Tibial nerve (tissue), 4 donors: ENCODE data around the gene OSBPL10. TPM values are rescaled to one million over a fixed set of nuclear protein-coding genes. Genes with fewer than 3 reads are reported as not detected.

ENCODE experiments used
- DNase-seq, 2 donors: peaks; one replicate each; pipeline ENCODE4 v3.0.0-alpha.2; 2019; ENCODE audit warnings: low spot score in 2 of 2
- H3K27ac ChIP-seq, 4 donors: fragments of 200-600 bp; sonication (generic) in 3 of 4; one replicate each; pipeline ENCODE4 v1.5.1; 2017 to 2019; ENCODE audit warnings: mild to moderate bottlenecking in 1 of 4
- H3K27me3 ChIP-seq, 2 donors: fragments of 200-600 bp; sonication (generic) in 1 of 2; one replicate each; pipeline versions ENCODE4 v1.5.1 to v1.6.0; 2017 to 2019
- H3K36me3 ChIP-seq, 3 donors: fragments of 200-600 bp; sonication (generic); one replicate each; pipeline ENCODE4 v1.5.1; 2018 to 2019
- H3K4me1 ChIP-seq, 4 donors: fragments of 200-600 bp; sonication (generic) in 3 of 4; one replicate each; pipeline ENCODE4 v1.5.1; 2017 to 2019
- H3K4me3 ChIP-seq, 4 donors: fragments of 200-600 bp; sonication (generic) in 3 of 4; one replicate each; pipeline ENCODE4 v1.5.1; 2017 to 2019; ENCODE audit warnings: mild to moderate bottlenecking in 1 of 4, moderate library complexity in 1 of 4
- H3K9me3 ChIP-seq, 4 donors: fragments of 200-600 bp; sonication (generic) in 3 of 4; one replicate each; pipeline ENCODE4 v1.5.1; 2017 to 2019
- EP300 ChIP-seq, 2 donors: sonication (generic); formaldehyde crosslinking; IDR thresholded peaks; one replicate each; pipeline ENCODE4 v1.6.1; 2017; ENCODE audit warnings: antibody characterized with exemption in 2 of 2, mild to moderate bottlenecking in 1 of 2
- POLR2A ChIP-seq, 2 donors: fragments of 450-650 bp; IDR thresholded peaks; one replicate each; pipeline ENCODE4 v1.6.1; 2017; ENCODE audit warnings: antibody characterized with exemption in 2 of 2, mild to moderate bottlenecking in 2 of 2, moderate library complexity in 2 of 2
- WGBS, 2 donors: methylation state at CpG; one replicate each; pipeline ENCODE4 v1.1.5; 2018; 5-methylcytosine and 5-hydroxymethylcytosine counted together
- total RNA-seq, 4 donors: library from RNA; depleted of rRNA; stranded (reverse); fragments of >200 nt; gene quantifications; one replicate each; pipeline ENCODE4 v1.1.0, GENCODE V29; 2016
- TF ChIP-seq, protein P1 (sequence below), 5 experiments: fragments of 200-600 bp in 3 of 5; fragments of 450-650 bp in 2 of 5; sonication (generic) in 3 of 5; IDR thresholded peaks; one replicate each; pipeline ENCODE4 v1.5.1; 2016 to 2019; ENCODE audit warnings: antibody characterized with exemption in 5 of 5, mild to moderate bottlenecking in 3 of 5, moderate library complexity in 2 of 5

OSBPL10 gene
- total RNA-seq, 4 donors from 2014 or later = 45.0 to 79.2 (median 60.4) TPM

DNA sequence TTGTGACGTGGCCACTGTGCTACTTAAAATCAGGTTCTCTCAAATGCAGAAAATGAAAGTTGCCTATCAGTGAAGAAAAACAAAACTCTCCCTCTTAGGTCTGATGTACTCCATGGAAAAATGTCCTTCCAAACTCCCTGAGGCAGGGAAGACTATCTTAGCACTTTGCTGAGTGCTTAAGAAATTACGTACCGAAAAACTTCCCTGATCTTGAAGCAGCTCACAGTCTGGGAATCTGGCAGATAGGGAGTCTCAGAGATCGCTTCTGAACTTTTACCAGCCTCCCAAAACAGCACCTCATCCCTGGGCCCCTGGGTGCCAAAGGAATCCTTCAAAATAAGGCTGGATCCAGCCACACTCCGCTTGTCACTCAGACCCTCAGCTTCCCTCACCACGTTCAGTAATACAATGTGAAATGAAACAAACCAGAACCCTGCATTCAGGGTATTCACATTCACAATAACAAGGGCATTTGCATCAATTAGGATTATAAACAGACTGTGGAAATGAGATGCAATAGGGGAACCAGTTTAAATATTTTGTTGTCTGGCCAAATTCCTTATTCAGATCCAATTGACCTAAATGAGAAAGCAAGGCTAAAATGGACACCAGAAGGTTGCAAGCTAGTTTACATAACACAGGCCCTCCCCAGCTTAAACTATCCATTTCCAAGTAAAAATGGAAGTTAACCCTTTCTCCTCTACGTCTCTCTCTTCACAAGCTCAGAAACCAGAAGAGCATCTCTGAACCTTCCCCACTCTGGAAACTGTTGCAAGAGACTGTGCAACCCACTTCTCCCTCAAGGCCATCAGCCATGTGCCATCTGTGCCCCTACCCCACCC lies 20.9 kb downstream of the OSBPL10 start:
- no peak for DNase-seq
- H3K36me3 ChIP-seq = no peaks in the 10 kb centered on the region
- H3K9me3 ChIP-seq = peaks cover 0 to 10% (median 2%) of the 10 kb centered on the region in 4 donors

DNA sequence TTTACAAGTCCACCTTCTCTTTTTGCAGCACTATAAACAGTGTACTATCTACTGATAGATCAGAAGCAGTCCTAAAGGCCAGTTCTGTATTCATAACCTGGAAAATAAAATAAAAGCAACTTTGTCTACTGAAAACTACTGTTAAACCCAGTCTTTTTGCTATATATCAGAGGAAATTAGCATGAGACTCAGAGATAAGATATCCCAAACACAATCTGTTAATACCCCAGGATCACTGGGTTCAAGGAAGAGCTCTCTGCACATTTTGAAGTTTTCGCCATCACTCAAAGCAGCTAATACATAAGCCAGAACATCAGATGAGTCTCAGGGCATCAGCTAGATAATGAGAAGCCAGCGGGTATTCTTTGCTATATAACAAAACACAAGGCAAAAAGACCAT lies 21.8 kb downstream of the OSBPL10 start:
- Histone ChIP-seq H3K27ac (peak overlapping the region in 3 of 4 donors; percentile 58 to 86 (median 82)), H3K36me3 (no peaks in the 10 kb centered on the region), H3K9me3 (peaks cover 0 to 12% (median 2%) of the 10 kb centered on the region in 4 donors), H3K27me3 (no peaks in the 10 kb centered on the region), H3K4me3 (peak overlapping the region in 1 of 4 donors; percentile 38), H3K4me1 (peaks cover 0 to 42% (median 33%) of the 10 kb centered on the region in 4 donors)
- no peak for TF ChIP-seq EP300 (IDR thresholded peaks at IDR 0.05)
- TF ChIP-seq, protein P1, sequence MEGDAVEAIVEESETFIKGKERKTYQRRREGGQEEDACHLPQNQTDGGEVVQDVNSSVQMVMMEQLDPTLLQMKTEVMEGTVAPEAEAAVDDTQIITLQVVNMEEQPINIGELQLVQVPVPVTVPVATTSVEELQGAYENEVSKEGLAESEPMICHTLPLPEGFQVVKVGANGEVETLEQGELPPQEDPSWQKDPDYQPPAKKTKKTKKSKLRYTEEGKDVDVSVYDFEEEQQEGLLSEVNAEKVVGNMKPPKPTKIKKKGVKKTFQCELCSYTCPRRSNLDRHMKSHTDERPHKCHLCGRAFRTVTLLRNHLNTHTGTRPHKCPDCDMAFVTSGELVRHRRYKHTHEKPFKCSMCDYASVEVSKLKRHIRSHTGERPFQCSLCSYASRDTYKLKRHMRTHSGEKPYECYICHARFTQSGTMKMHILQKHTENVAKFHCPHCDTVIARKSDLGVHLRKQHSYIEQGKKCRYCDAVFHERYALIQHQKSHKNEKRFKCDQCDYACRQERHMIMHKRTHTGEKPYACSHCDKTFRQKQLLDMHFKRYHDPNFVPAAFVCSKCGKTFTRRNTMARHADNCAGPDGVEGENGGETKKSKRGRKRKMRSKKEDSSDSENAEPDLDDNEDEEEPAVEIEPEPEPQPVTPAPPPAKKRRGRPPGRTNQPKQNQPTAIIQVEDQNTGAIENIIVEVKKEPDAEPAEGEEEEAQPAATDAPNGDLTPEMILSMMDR (IDR thresholded peaks at IDR 0.05) = no peak
- TF ChIP-seq POLR2A (IDR thresholded peaks at IDR 0.05) = no peak
- DNase-seq = no peak
- WGBS, 2 donors = 49 to 83% methylated on average over 2 of the region's 2 CpGs

More for the DNA sequence above, 20.9 kb downstream of the OSBPL10 start:
- peak overlapping the region; percentile 8 to 38 (median 16) for H3K4me3 ChIP-seq
- TF ChIP-seq, protein P1 (IDR thresholded peaks at IDR 0.05) = no peak
- TF ChIP-seq POLR2A (IDR thresholded peaks at IDR 0.05) = no peak
- no peak for TF ChIP-seq EP300 (IDR thresholded peaks at IDR 0.05)
- H3K27me3 ChIP-seq = no peaks in the 10 kb centered on the region
- peak overlapping the region in 3 of 4 donors; percentile 58 to 86 (median 82) for H3K27ac ChIP-seq
- WGBS, 2 donors = 16 to 24% methylated on average over 7 of the region's 7 CpGs
- peaks cover 0 to 42% (median 33%) of the 10 kb centered on the region in 4 donors for H3K4me1 ChIP-seq

DNA sequence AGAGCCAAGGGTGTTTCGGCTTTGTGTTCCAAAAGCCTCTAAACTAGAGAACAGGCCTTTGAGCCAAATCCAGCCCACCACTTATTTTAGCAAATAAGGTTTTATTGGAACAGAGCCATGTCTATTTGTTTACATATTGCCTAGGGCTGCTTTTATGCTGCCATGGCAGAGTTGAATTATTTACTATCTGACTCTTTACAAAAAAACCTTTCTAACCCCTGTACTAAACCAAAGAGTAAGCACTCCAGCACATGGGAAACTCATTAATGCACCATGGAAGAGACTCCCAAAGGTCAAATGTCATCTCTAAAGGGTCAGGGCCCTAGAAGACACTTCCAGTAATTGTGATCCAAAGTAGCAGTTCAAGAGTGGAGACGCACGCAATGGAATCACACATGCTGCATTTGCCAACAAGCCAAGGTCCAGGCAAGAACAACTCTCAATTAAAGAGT lies 22.3 kb downstream of the OSBPL10 start:
- DNase-seq = no peak
- peak in 1 of 2 donors; percentile 62 for TF ChIP-seq EP300 (IDR thresholded peaks at IDR 0.05)
- no peak for TF ChIP-seq POLR2A (IDR thresholded peaks at IDR 0.05)
- 10 to 25% methylated on average over 3 of the region's 3 CpGs for WGBS, 2 donors
- peaks cover 0 to 42% (median 33%) of the 10 kb centered on the region in 4 donors for H3K4me1 ChIP-seq
- H3K4me3 ChIP-seq = no peak overlapping the region
- peak overlapping the region in 3 of 4 donors; percentile 58 to 86 (median 82) for H3K27ac ChIP-seq
- no peaks in the 10 kb centered on the region for H3K27me3 ChIP-seq
- H3K36me3 ChIP-seq = no peaks in the 10 kb centered on the region
- peaks cover 0 to 12% (median 2%) of the 10 kb centered on the region in 4 donors for H3K9me3 ChIP-seq

DNA sequence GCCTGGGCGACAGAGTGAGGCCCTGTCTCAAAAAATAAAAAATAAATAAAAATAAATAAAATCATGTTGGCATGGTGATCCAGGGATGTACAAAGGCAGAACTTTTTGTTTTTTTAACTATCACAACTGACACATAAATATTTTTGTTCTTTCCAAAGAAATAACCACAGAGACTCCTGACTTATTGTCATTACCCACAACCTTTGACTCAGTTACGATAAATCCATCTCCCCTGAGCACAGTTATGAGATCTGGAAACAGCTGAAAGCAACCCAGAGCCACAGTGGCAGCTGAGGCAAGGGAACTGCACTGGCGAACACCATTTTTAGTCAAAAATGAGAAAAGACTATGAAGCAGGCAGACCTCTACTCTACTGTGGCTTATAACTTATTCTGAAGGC lies 24.0 kb downstream of the OSBPL10 start:
- Histone ChIP-seq H3K4me1 (peaks cover 0 to 42% (median 31%) of the 10 kb centered on the region in 4 donors), H3K9me3 (peaks cover 0 to 12% (median 2%) of the 10 kb centered on the region in 4 donors), H3K27ac (peak overlapping the region in 2 of 4 donors; percentile 18 to 65), H3K36me3 (no peaks in the 10 kb centered on the region), H3K4me3 (no peak overlapping the region), H3K27me3 (no peaks in the 10 kb centered on the region)
- WGBS, 2 donors = 72 to 75% methylated on average over 3 of the region's 3 CpGs
- DNase-seq = no peak
- TF ChIP-seq EP300 (IDR thresholded peaks at IDR 0.05) = peak; percentile 44 to 71
- TF ChIP-seq, protein P1 (IDR thresholded peaks at IDR 0.05) = no peak

DNA sequence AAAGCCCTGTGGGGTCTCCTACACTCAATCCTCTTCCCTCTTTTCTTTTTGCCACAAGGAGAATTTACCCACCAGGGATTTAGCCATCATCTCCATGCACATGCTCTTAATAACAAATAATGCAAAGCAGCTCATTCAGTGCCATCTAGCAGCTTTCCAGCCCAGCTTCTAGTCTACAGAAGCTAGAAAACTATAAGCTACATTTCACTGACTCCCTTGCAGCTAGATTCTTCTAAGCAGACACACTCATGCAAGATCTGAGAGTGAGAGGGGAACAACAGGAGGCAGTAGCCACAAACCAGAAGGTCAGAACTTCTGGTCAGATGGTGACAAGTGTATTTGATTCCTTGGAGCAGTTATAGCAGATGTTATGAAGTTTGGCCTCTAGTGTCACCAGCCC lies 25.5 kb downstream of the OSBPL10 start:
- no peak for DNase-seq
- Histone ChIP-seq H3K9me3 (peaks cover 0 to 13% (median 2%) of the 10 kb centered on the region in 4 donors), H3K4me1 (peaks cover 0 to 33% (median 25%) of the 10 kb centered on the region in 4 donors), H3K27me3 (no peaks in the 10 kb centered on the region), H3K36me3 (no peaks in the 10 kb centered on the region), H3K4me3 (no peak overlapping the region), H3K27ac (no peak overlapping the region)
- TF ChIP-seq EP300 (IDR thresholded peaks at IDR 0.05) (no peak), POLR2A (IDR thresholded peaks at IDR 0.05) (no peak)
- TF ChIP-seq, protein P1 (IDR thresholded peaks at IDR 0.05) = no peak
